GM18526 (cell line): ENCODE measurements around the gene SULT1B1.

ENCODE experiments used
- POLR2A ChIP-seq: IDR thresholded peaks from 3 replicates; pipeline ENCODE4 v1.6.1; 2011; ENCODE audit not compliant: insufficient read length; ENCODE audit errors: extremely low read depth

SULT1B1 gene

DNA sequence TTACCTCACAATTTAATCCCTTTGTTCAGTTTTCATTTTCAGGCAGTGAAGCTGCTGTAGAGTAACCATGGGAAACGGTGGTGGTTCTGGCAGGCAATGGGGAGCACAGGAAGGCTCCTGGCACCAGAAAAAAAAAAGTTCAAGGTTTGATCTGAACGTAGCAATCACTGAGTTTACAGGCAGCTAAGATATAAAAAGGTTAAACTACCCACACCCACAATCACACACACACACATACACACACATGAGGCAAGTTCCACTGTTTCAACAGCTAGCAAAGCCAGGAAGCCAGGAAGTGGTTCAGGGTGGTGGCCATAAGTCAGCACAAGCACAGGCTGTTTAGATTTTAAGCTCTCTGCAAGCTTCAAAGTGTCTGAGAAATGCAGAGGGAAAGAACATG lies at the start of gene SULT1B1:
TSS of gene SULT1B1 (minus strand) at position 166 of the 400 bp plus-strand sequence. CDS start 5,403 bp downstream, outside the sequence.
- TF ChIP-seq POLR2A = no peak

DNA sequence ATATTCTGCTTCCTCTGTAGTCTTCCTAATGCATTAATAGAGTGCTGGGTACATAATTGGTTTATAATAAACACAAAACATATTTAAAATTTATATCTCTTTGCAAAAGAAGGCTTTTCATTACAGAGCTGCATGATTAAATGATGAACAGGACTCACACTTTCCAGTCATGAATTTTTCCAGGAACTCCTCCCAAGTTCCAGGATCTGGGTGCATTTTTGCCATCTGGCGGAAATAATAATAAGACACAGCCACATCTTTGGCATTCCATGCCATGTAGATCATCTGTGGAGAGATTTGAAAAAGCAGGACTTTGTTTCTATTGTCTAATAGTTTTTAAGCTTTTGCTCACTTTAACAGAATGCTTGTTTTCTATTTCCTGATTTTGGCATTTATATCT lies 40.2 kb upstream of the SULT1B1 start:
- no peak for TF ChIP-seq POLR2A

DNA sequence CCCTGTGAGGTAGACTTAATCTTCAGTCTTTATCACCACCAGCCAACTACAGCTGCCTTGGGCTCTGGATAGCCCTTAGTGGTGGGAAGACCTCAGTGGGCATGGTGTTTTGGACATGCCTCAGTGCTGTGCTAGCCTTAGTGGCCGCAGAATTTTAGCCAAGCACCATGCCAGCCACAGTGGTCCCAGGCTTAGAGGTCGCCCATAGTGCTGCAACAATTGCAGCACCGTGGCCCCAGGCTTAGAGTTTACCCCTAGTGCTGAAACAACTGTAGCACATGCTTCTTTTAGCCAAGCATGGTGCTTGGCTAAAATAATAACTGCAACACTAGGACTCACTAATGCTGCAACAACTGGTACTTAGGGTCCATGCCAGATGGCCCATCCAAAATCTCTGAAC lies 38.9 kb upstream of the SULT1B1 start:
- no peak for TF ChIP-seq POLR2A

DNA sequence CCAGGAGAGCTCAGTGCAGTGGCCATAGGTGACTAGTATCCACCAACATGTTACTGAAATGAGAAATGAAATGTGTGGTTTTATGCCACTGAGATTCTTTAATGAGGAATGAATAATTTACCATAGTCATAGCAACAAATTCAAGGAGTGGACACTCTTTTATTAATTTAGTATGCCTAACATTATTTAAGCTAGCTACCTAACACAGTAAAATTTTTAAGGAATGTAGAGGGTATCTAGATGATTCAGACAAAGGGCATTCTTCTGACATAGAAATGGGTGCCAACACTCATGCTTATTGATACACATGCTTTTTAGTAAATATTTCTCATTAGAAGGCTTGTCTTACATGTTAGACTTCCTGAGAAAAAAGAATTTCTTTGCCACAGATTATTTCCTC lies 33.3 kb upstream of the SULT1B1 start:
- TF ChIP-seq POLR2A = no peak

DNA sequence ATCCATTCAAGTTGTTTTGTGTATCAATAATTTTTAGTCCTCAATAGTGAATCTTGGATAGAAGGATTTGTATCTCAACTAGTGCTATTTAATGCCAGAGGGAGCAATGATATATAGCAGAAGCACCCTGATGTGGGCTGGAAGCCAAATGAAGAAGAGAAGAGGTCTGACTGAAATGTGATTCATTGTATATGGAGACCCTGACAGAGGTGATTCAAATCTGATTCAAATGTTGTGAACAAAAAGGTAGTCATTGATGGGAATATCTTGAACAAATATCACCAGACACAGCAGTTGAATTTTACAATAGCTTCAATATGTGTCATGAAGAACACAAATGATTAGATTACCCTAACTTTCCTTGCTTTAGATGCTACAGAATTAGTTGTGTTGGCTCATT lies 27.5 kb upstream of the SULT1B1 start:
- TF ChIP-seq POLR2A = no peak

DNA sequence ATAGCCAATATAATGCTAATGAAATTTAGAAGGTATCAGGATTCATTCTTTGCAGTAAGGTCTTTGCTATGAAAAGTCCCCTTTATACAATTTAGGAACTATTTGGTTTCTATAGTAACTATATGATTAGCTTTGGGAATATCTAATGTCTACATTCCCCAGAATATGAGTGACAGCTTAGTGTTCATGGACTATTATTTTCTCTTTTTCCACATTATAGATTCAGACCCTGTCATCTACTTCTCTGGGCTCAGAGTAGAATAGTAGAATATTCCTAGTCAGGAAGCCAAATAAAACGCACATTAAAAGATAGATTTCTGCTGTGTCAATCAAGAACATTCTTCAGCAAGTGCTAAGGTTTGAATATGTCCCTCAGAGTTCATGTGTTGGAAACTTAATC lies 26.1 kb upstream of the SULT1B1 start:
- TF ChIP-seq POLR2A = no peak

DNA sequence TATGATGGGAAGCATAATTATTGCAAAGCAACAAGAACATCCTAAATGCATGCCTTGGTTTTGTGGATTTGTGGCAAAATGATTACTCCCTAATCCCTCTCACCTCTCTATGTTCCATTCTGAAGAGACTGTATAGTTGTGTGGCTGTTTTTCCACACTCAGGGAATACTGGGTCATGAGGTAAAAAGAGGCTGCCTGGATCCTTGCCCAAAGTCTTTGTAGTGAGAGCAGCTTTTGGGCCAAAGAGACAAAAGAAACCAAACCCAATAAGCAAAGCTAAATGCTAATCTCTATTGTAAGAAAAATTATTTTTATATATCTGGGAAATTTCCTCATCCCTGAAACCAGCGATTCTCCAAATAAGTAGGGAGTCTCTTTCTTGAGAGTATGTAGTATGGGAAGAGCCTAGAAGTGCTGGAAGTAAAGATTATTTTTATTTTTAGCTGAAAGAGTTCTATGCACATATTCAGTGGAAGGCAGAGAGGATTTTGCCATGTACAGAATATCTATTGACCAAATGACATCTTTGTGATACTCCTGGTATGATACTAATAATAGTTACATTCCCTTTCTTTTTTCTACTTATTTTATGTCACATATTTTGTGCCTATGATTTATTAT lies 24.9 kb upstream of the SULT1B1 start:
- no peak for TF ChIP-seq POLR2A

DNA sequence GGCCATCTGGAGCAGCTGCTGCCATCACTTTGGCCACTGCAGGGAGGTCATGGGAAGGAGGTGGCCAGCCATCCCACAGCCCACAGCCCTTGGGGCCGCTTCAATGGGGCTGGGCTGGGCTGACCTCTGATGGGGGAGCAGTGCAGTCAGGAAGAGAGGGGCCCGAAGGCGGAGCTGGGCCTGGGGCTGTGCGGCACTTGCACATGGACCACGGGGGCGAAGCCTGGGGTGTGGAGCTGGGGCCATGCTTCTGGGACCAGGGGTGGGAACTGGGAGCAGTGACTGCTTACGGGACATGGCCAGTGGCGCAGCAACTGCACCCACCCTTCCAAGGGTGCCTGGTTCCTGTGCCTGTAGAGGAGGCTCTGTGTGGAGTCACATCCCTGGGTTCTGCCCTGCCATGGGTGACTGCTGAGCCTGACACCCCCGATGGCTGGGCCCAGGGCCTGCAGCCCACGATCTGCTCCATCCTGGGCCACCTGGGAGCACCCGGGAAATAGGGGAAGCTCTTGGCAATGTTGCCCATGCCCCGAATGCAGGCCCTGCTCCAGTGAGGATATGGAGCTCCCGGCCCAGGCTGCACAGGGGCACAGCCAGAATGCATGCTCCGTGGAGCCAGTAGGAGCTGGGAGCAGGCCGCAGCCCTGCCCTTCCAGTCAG lies 22.4 kb upstream of the SULT1B1 start:
- no peak for TF ChIP-seq POLR2A

DNA sequence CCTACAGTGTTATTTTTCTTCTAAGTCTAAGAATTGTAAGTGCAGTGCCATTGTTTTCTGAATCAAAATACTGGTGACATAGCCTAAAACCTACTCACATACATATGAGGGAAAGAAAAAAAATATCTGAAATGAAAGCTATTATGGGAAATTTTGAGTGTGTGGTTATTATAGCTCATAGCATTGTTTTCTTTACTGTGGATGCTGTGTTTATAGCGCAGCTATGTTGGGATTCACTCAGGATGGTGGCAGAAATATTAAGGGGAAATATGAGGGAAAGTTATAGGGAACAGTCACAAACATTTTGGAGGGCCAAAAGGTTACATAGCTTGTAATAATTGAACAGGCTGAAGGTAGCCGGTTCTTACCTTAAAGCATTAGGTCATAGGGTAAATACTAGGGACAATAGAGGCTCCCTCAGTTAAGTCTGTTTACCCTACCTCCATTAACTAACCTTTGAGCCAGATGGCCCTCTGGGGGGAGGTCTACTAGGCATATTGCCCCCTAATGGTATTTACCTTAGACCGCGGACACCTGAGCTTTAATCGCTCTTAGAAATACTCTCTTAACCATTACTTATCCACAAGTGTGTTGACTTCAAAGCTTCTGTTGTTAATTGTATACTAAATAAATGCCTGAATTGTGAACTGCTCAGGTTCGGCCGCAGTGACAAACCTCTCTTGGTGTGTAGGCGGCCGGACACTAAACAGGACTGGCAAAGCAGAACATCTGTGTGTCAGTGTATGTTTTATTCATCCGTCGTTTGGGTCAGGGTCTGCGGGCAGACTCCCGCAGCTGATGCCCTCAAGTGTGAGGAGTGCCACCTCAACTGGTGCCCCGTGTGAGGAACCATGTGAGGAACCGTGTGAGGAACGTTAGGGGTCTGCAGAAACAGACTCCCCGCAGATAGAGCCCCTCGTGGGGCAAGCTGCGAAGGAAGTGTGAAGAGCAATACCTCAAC lies 21.3 kb upstream of the SULT1B1 start:
- no peak for TF ChIP-seq POLR2A

DNA sequence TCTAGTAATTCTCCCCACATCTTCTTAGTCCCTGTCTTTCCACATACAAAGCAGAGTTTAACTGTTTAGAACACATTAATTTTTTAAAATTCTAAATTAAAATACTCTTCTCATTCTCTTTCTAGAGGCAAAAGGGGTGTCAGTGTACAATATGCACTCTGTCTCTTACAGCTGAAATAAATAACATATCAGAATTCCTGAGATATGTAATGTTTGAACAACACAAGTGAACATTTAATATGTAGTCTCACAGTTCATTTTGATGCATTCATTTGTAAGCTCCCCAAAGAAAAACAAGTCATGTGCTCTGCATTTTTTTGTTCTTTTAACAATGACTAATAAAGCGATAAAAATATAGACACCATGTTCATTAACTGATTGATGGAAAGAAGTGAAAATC lies 19.7 kb upstream of the SULT1B1 start:
- no peak for TF ChIP-seq POLR2A

DNA sequence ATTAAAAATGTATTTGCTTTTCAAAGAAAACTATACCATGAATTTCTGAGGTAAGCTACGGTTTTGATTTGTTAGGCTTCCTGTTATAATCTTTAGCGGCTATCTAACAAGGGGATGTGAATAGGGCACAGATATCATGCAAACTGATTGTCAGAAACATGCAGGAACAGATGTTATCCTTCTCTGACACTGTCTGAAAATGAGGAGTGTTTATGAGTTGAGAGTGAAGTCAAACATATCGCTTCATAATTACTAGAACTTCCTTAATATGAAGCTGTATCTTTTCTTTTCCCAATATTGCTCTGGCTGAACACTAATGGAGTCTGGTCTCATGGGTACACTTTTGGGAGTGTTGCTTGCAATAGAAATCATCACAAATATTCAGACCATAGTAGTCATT lies 16.3 kb upstream of the SULT1B1 start:
- TF ChIP-seq POLR2A = no peak

DNA sequence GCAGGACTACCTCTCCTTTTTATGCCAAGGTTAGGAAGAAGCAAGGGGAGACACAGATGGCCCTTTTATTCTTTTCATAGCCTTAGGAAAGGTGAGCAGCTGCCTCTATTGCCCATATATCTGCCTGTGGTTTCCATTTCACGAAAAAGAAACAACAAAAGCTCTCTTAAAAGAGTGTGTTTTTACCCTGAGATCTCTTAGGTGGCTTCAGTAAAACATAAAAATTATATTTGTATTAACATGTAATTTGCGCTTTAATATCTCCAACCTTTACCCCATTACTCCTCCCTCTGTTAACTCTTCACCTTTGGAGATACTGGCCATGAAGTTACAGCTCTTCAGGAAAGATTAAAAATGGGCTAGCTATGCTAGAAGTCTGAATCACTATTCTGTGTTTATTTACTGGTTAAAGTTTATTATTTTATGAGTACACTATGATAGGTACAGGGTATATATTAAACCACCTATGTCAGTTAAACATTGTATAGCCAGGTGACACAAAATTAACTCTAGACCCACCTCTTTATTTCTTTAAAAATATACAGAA lies 15.0 kb upstream of the SULT1B1 start:
- no peak for TF ChIP-seq POLR2A

DNA sequence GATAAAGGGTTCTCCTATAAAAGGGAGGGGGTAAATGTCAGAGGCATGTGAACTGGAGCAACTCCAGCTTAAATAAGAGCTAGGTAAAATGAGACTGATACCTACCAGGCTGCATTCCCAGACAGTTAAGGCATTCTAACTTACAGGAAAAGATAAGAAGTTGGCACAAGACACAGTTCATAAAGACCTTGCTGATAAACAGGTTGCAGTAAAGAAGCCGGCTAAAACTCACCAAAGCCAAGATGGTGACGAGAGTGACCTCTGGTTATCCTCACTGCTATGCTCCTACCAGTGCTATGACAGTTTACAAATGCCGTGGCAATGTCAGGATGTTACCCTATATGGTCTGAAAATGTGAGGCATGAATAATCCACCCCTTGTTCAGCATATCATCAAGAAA lies 13.1 kb upstream of the SULT1B1 start:
- no peak for TF ChIP-seq POLR2A

DNA sequence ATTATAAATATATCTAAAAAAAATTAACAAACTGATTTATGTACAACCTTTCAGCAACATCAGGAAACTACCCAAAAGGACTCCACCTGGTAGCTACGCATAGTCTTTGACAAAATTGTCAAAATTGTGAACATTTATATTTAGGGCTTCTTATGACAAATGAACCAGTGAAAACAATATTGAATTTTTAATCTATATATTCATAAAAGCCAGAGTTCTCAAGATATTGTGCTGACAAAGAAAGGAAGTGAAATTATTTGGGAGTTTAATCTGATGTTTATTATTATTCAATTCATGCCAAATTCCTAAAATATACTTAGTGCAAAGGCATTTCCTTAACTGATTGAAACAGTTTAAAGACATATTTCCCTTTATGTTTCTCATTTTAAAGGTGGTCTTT lies 5.3 kb upstream of the SULT1B1 start:
- no peak for TF ChIP-seq POLR2A

DNA sequence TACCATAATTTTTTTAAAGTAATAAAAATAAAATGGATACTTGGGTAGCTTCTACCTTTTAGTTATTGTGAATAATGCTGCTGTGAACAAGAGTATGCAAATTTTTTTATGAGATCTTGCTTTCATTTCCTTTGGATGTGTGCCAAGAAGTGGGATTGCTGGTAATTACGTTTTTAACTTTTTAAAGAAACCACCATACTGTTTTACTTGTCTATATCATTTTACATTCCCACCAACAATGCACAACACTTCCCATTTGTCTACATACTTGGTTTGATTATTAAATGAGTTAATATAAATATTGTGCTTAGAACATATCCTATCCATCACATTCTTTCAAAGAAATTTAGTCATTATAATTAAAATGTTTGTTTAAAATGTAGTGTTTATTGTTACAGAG lies 3.9 kb upstream of the SULT1B1 start:
- TF ChIP-seq POLR2A = no peak

DNA sequence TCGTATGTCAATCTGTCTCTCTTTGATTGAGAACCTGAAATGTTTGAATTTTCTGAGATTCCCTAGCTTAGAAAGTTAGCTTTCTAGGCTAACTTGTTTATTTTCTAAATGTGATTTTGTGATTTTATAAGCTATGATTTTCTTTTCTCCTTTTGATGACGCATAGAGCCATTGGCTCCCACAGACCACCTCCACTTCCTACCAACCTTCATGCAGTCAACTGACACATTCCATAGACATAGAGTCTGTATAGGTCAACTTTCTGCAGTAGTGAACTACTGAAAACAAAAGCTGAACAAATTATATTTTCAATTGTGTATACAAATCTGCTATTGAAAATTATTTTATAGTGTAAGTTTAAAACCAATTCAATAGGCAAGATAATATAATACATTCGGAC lies 2.8 kb upstream of the SULT1B1 start:
- TF ChIP-seq POLR2A = no peak
